Neural cell (in vitro differentiated cells): ENCODE data around the gene TMCC2. TPM values are rescaled to one million over a fixed set of nuclear protein-coding genes. Genes with fewer than 3 reads are reported as not detected.

Experiments used
- H2AFZ ChIP-seq: fragments of 200-600, 300-800 bp; sonication (generic), shearing (Covaris generic); 2 replicates; pipeline ENCODE4 v1.6.0; 2014; ENCODE audit warnings: low read depth, mild to moderate bottlenecking, antibody characterized with exemption, low read length, moderate library complexity
- H3F3A ChIP-seq: fragments of 200-600 bp; shearing (Covaris generic); 2 replicates; pipeline ENCODE4 v1.6.1; 2016; ENCODE audit warnings: mild to moderate bottlenecking, moderate library complexity, mixed read lengths, antibody characterized with exemption, low read length; ENCODE audit not compliant: insufficient read depth, poor library complexity, severe bottlenecking
- H3K27ac ChIP-seq: fragments of 200-600, 300-800 bp; sonication (generic), shearing (Covaris generic); 2 replicates; pipeline ENCODE4 v1.5.1; 2014; ENCODE audit warnings: mild to moderate bottlenecking, low read length, moderate library complexity
- H3K27me3 ChIP-seq: fragments of 300-800, 200-600 bp; sonication (generic), shearing (Covaris generic); 2 replicates; pipeline ENCODE4 v1.6.0; 2014; ENCODE audit warnings: mild to moderate bottlenecking, low read depth, low read length, moderate library complexity; ENCODE audit not compliant: insufficient read depth
- H3K36me3 ChIP-seq: fragments of 300-800, 200-600 bp; sonication (generic), shearing (Covaris generic); 2 replicates; pipeline ENCODE4 v1.5.1; 2014; ENCODE audit warnings: mild to moderate bottlenecking, antibody characterized with exemption, low read length, moderate library complexity; ENCODE audit not compliant: insufficient read depth
- H3K4me2 ChIP-seq: fragments of 300-800, 200-600 bp; sonication (generic), shearing (Covaris generic); 2 replicates; pipeline ENCODE4 v1.6.0; 2014; ENCODE audit warnings: mild to moderate bottlenecking, low read length
- H3K4me3 ChIP-seq: fragments of 300-800, 200-600 bp; sonication (generic), shearing (Covaris generic); 2 replicates; pipeline ENCODE4 v1.5.1; 2014; ENCODE audit warnings: mild to moderate bottlenecking, low read length, moderate library complexity
- H3K79me2 ChIP-seq: fragments of 200-600 bp; shearing (Covaris generic); replicated peaks from 2 replicates; pipeline ENCODE4 v1.6.0; 2014; ENCODE audit warnings: mild to moderate bottlenecking, low read length, moderate library complexity; ENCODE audit not compliant: insufficient read depth
- H3K9ac ChIP-seq: fragments of 300-800, 200-600 bp; sonication (generic), shearing (Covaris generic); 2 replicates; pipeline ENCODE4 v1.6.1; 2016; ENCODE audit warnings: mild to moderate bottlenecking, low read length, mixed read lengths
- H3K9me2 ChIP-seq: fragments of 200-600 bp; shearing (Covaris generic); 2 replicates; pipeline ENCODE4 v1.6.1; 2016; ENCODE audit warnings: mild to moderate bottlenecking, low read length, mixed read lengths; ENCODE audit not compliant: insufficient read depth
- H3K9me3 ChIP-seq: fragments of 200-600, 300-800 bp; sonication (generic), shearing (Covaris generic); 2 replicates; pipeline ENCODE4 v1.6.1; 2016; ENCODE audit warnings: mild to moderate bottlenecking, mixed run types, low read length, moderate library complexity, mixed read lengths
- H4K20me1 ChIP-seq: fragments of 200-600 bp; shearing (Covaris generic); 2 replicates; pipeline ENCODE4 v1.6.1; 2016; ENCODE audit warnings: mild to moderate bottlenecking, mixed run types; ENCODE audit not compliant: insufficient read depth
- EP300 ChIP-seq: fragments of 450-650 bp; conservative IDR thresholded peaks from 2 replicates; pipeline ENCODE4 v1.6.1; 2014; ENCODE audit warnings: antibody characterized with exemption, mild to moderate bottlenecking, moderate library complexity; ENCODE audit not compliant: poor library complexity, severe bottlenecking
- EZH2 ChIP-seq: fragments of 200-600, 300-800 bp; shearing (Covaris generic), sonication (generic); IDR thresholded peaks from 2 replicates; pipeline ENCODE4 v1.6.1; 2014; ENCODE audit warnings: antibody characterized with exemption, low read length, borderline replicate concordance, mild to moderate bottlenecking; ENCODE audit not compliant: insufficient read depth, poor library complexity, severe bottlenecking
- MXI1 ChIP-seq: fragments of 450-650 bp; conservative IDR thresholded peaks from 2 replicates; pipeline ENCODE4 v1.6.1; 2014; ENCODE audit warnings: antibody characterized with exemption, mild to moderate bottlenecking; ENCODE audit not compliant: poor library complexity, severe bottlenecking
- POLR2AphosphoS5 ChIP-seq: IDR thresholded peaks from 2 replicates; pipeline ENCODE4 v1.6.1; 2012
- RAD21 ChIP-seq: fragments of 450-650 bp; conservative IDR thresholded peaks from 2 replicates; pipeline ENCODE4 v1.6.1; 2014; ENCODE audit warnings: antibody characterized with exemption, mild to moderate bottlenecking, moderate library complexity
- REST ChIP-seq: IDR thresholded peaks from 2 replicates; pipeline ENCODE4 v1.6.1; 2012; ENCODE audit warnings: borderline replicate concordance
- SMC3 ChIP-seq: fragments of 450-650 bp; conservative IDR thresholded peaks from 2 replicates; pipeline ENCODE4 v1.6.1; 2014; ENCODE audit warnings: antibody characterized with exemption, mild to moderate bottlenecking, moderate library complexity; ENCODE audit not compliant: poor library complexity
- TAF1 ChIP-seq: IDR thresholded peaks from 2 replicates; pipeline ENCODE4 v1.6.1; 2012; ENCODE audit warnings: low read depth
- polyA plus RNA-seq: library from polyadenylated mRNA; depleted of rRNA; stranded (reverse); fragments of >200 nt; gene quantifications from 2 replicates; pipeline ENCODE4 v1.2.3, GENCODE V29; 2014
- TF ChIP-seq, protein P1 (sequence below): fragments of 450-650 bp; IDR thresholded peaks from 2 replicates; pipeline ENCODE4 v1.5.1; 2014; ENCODE audit warnings: antibody characterized with exemption, mild to moderate bottlenecking, moderate library complexity; ENCODE audit not compliant: poor library complexity, severe bottlenecking

TMCC2 gene
- polyA plus RNA-seq, 1 donor from 2014 or later, result 32.2 TPM

- H3K36me3 ChIP-seq, result no peaks in the 10 kb centered on the region
- no peak overlapping the region for H2AFZ ChIP-seq
- no peaks in the 10 kb centered on the region for H3K27me3 ChIP-seq
- no peak for TF ChIP-seq POLR2AphosphoS5
- no peak for TF ChIP-seq REST
- no peak for TF ChIP-seq SMC3
- TF ChIP-seq TAF1, result no peak
- no peak for TF ChIP-seq EP300
- no peak for TF ChIP-seq EZH2
- TF ChIP-seq RAD21, result no peak
- TF ChIP-seq, protein P1, sequence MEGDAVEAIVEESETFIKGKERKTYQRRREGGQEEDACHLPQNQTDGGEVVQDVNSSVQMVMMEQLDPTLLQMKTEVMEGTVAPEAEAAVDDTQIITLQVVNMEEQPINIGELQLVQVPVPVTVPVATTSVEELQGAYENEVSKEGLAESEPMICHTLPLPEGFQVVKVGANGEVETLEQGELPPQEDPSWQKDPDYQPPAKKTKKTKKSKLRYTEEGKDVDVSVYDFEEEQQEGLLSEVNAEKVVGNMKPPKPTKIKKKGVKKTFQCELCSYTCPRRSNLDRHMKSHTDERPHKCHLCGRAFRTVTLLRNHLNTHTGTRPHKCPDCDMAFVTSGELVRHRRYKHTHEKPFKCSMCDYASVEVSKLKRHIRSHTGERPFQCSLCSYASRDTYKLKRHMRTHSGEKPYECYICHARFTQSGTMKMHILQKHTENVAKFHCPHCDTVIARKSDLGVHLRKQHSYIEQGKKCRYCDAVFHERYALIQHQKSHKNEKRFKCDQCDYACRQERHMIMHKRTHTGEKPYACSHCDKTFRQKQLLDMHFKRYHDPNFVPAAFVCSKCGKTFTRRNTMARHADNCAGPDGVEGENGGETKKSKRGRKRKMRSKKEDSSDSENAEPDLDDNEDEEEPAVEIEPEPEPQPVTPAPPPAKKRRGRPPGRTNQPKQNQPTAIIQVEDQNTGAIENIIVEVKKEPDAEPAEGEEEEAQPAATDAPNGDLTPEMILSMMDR, result no peak
- TF ChIP-seq MXI1, result no peak
- no peak overlapping the region for H3K4me2 ChIP-seq
- no peaks in the 10 kb centered on the region for H4K20me1 ChIP-seq
- no peak overlapping the region for H3K9ac ChIP-seq
- no peaks in the 10 kb centered on the region for H3K9me3 ChIP-seq
- no peak overlapping the region for H3K4me3 ChIP-seq
- H3K27ac ChIP-seq, result no peak overlapping the region
- no peaks in the 10 kb centered on the region for H3F3A ChIP-seq
- no peaks in the 10 kb centered on the region for H3K9me2 ChIP-seq
- no peaks in the 10 kb centered on the region for H3K79me2 ChIP-seq
These were observed 12.4 kb downstream of the TMCC2 start for GRCh38 chr1:205240118-205240517.

GRCh38 chr1:205240569-205240968, 12.8 kb downstream of the TMCC2 start:
- no peak overlapping the region for H3K9ac ChIP-seq
- H3K9me2 ChIP-seq, result no peaks in the 10 kb centered on the region
- no peak overlapping the region for H2AFZ ChIP-seq
- H3K36me3 ChIP-seq, result no peaks in the 10 kb centered on the region
- no peaks in the 10 kb centered on the region for H3F3A ChIP-seq
- H4K20me1 ChIP-seq, result no peaks in the 10 kb centered on the region
- H3K4me2 ChIP-seq, result no peak overlapping the region
- no peaks in the 10 kb centered on the region for H3K79me2 ChIP-seq
- no peaks in the 10 kb centered on the region for H3K9me3 ChIP-seq
- no peak overlapping the region for H3K27ac ChIP-seq
- H3K27me3 ChIP-seq, result no peaks in the 10 kb centered on the region
- no peak overlapping the region for H3K4me3 ChIP-seq
- TF ChIP-seq MXI1 (no peak), EZH2 (no peak), POLR2AphosphoS5 (no peak), SMC3 (no peak), RAD21 (no peak), REST (no peak), EP300 (no peak), TAF1 (no peak)
- TF ChIP-seq, protein P1, result no peak
